Inflammatory macrophage treated with lipopolysaccharide for 1 hour (primary cell): ENCODE measurements around the gene HSP90AA1.
"Not testable (repeated sequence)": the region's sequence is repeated elsewhere in the genome, so short reads cannot be mapped to it uniquely, and the experiment has no call there.

Source experiments
- DNase-seq, 2 donors: peaks; one replicate each; pipeline ENCODE4 v3.0.0-alpha.2; 2020 to 2022

HSP90AA1 gene

DNA sequence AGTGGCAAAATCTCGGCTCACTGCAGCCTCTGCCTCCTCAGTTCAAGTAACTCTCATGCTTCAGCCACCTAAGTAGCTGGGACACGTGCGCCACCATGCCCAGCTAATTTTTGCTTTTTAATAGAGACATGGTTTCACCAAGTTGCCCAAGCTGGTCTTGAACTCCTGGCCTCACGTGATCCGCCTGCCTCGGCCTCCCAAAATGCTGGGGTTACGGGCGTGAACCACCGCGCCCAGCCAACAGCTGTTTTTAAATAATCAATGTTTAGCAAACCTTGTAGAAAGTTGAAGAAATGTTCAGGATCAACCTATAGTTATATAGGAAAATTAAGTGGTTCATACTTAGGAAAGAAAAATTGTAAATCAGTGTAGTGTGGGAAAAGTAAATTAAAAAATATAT is 6.0 kb upstream of the HSP90AA1 start:
- no peak for DNase-seq

DNA sequence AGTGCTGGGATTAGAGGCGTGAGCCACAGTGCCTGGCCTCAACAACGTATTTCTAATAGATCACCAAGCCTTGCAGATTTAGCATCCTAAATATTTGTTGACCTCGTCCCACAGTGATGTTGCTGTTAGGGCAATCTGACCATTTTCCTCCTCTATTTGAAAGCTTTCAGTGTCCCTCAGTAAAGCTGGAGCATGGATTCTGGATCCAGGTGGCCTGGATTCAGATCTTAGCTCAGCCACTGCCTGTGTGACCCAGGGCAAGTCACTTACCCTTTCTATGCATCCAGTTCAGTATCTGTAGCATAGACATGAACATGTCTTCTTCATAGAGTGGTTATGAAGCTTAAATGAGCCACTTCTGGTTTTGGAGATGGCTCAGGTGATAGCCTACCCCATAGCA is 3.9 kb upstream of the HSP90AA1 start:
- DNase-seq: no peak

DNA sequence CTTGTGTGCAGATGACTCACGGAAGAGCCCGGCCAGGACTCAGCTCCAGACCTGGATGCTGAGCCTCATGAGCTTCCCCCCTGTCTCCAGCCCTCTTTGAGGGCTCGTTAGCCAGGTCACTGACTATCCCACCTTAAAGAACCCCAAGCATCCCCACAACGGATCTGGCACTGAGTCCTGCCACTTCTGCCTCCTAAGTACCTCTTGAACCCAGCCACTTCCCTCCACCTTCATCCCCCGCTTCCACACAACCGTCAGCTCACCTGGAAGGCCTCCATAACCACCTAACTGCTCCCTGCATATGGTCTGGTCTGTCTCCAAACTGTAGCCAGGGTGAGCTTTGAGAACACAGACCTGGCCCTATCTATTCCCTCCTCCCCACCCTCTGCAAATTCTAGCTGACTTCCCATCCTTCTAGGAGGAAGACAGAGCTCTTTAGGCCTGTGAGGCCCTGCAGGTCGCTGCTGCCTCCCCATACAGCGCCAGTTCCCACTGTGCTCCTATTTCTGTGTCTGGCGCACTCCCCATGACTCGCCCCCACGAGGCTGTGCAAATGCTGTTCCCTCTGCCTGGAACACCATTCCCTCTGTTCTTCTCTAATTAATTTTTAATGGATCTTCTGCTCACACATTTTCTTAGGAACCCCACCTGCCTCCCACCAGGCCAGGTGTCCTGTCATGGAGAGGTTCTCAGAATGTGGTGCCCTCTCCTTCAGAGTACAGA is 2.9 kb upstream of the HSP90AA1 start:
- DNase-seq: no peak

DNA sequence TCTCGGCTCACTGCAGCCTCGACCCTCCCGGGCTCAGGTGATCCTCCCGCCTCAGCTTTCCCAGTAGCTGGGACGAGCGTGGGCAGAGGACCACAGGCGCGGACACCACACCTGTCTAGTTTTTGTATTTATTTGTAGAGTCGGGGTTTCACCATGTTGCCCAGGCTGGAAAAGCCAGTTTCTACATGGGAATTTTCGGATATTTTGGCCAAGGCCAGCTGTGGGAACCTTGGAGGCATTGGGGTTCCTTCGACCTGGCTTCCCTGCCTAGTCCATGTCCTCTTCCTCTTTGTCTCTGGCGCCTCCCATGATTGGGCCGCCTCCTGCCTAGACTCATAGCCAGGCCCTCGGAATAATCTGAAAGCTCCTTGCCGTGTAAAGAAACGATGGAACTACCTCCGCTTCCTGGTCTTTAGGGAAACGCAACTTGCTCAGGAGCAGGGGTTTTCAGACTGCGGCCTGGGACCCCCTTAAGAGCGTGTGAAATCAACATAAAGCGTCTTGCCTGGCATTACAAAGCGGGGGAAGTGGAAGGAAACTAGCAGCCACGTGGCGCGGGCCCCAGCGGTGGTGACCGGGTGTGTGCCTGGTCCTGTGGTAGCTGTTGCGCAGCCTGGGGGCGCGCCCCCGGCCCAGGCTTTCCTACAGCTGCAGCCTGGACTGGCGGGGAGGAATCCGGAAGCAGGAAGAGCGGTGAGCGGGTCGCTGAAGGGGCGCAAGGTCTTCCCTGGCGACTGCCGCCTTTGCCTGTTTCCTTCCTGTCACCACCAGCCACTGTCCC is 1.4 kb upstream of the HSP90AA1 start:
- DNase-seq: peak; percentile 65 to 81

DNA sequence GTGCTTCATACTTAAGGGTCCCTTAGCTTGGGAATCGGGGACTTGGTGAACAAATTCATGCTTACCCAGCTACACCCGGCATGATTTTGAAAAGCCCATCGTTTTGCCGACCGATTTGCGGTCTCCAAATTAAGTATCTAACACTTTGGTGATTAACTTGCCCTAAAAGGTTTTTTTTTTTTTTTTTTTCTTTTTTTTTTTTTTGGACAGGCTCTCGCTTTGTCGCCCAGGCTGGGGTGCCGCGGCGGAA is 843 bp upstream of the HSP90AA1 start:
- no peak for DNase-seq

DNA sequence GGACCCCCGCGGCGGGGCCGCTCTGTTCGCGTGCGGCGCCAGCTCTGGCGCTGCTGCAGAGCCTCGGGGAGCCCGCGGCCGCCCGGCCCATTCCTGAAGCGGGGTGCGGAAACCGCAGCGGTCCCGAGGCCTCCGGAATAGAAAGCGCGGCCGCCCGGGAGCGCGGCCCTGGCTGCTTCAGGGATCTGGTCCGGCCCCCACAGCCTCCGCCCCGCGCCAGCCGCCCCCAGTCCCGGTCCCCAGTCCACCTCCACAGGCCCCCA is 204 bp downstream of the HSP90AA1 start:
- DNase-seq: no peak

DNA sequence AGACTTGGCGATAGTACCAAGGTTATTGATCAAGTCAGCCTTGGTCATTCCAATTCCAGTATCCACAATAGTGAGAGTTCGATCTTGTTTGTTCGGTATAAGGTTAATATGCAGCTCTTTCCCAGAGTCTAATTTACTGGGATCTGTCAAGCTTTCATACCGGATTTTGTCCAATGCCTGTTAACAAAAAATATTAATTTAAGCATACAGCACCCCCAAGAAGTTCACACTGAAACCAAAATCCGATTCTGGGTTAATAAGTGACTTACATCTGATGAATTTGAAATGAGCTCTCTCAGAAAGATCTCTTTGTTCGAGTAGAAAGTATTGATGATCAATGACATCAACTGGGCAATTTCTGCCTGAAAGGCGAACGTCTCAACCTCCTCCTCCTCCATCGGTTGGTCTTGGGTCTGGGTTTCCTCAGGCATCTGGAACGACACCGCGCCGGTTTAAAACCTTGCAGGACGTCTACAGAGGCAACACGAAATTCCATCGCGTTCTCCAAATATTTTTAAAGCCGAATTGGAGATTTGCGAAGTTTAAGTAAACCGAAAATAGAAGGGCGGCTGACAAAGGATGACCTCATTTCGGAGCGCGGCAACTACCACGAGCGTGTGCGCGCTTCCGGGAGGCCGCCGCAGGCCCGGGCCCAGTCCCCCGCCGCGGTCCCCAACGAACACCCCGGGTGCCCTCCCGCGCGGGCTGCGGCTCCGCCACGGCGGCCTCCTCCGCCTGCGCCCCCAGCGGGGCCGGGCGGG is 716 bp downstream of the HSP90AA1 start:
- peak; percentile 58 to 60 for DNase-seq

DNA sequence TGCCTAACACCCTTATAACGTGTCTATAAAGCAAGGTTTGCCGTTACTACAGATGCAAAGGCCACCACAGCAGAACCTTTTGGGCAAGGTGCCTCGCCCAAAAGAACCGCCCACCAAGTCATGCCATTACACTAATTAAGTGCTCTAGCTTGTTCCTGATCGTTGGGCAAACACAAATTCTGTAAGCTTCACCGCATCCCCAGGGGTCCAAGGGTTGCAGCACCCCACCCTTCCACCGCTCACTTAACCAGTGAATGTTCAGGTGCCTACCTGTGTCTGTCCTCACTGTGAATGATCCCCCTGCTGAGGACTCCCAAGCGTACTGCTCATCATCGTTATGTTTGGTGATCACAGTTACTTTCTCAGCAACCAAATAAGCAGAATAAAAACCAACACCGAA is 1.4 kb downstream of the HSP90AA1 start:
- DNase-seq: no peak

DNA sequence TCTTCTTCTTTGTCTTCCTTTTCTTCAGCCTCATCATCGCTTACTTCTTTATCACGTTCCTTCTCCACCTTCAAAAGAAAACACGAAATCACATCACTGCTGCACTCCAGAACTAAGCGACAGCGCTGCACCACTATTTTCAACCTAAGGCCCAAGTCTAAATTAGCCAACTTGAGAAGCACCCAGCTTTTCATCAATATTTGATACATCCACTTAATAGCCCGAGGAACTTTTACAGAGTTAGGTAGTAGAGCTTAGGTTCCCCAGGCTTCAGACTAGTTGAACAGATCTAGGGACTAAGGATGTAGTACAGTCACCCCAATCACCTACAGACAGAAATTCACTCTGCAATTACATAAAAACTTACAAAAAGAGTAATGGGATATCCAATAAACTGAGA is 1.9 kb downstream of the HSP90AA1 start:
- no peak for DNase-seq

DNA sequence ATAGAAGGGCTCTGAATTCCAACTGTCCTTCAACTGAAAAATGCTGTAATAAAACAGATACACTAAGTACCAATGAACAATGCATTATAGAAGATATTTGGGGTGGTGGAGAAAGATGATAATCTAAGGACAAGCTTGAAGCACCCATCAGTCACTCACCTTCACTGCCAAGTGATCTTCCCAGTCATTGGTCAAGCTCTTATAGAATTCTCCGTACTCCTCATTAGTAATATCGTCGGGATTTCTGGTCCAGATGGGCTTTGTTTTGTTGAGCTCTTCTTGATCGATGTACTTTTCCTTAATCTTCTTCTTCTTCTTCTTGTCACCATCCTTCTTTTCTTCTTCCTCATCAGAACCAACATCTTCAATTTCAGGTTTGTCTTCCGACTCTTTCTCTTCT is 2.3 kb downstream of the HSP90AA1 start:
- not testable (repeated sequence) for DNase-seq

DNA sequence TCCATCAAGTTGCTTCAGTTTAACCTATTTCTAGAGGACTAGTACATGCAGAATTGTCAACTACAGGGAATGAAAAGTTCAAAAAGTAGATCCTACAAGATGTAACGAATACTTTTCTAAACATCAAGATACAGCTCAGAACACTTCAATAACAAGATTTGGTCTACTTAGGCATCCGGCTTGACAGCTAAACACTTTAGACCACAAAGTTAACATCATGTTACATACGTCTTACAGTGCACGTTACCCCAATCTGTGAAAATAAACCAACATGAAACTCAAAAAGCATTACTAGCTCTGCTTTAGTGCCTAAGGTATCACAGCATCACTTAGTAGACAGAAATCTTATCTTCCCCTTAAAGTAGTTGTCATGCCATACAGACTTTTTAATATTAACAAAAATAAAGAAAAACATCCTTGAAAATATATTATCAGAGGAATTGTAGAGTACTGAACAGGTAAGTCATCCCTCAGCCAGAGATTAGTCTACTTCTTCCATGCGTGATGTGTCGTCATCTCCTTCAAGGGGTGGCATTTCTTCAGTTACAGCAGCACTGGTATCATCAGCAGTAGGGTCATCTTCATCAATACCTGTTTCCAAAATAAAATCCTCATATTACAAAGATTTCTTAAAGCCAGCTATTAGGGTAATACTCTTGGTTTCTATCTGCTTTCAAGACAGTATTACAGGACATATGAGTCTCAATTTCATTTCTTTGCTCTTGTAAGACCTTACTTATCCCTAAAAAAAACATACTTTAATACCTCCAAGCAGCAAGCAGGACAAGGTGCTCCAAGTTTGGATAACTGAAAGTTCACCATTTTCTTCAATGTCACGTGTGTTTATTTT is 5.4 kb downstream of the HSP90AA1 start:
- no peak for DNase-seq

DNA sequence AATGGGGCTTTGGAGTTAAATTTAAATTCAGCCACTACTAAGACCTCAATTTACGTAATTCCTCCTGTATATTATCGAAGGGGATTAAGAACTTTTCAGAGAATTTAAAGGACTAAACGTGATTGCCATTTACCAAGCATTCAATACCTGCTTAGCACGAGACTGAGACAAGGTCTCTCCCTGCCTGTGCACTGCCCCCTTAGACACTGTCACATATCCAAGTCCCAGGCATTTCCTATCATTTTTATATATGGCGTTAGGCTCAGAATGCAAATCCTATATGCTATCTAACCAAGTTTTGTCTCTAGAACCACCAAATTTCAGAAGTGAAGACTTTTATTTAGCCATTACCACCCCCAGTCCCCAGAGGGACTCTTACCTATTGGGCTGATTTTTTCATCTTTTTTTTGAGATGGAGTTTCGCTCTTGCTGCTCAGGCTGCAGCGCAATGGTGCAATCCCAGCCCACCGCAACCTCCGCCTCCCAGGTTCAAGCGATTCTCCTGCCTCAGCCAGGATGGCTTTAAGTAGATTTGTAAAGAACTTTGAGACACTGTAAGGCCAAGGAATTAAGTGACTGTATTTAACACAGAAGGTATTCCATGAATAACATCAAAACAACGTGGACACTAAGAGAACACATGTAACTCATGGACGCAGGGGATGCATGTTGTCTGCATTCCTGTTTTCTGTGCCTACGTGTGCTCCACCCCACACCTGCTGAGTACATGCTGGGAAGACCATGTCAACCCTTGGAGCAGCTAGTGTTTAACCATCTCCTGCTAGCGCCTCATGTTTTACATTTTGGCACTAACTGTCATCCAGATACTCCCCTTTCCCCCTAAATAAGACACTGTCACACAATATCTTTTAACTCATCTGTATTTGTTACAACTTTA is 6.4 kb downstream of the HSP90AA1 start:
- DNase-seq: no peak

DNA sequence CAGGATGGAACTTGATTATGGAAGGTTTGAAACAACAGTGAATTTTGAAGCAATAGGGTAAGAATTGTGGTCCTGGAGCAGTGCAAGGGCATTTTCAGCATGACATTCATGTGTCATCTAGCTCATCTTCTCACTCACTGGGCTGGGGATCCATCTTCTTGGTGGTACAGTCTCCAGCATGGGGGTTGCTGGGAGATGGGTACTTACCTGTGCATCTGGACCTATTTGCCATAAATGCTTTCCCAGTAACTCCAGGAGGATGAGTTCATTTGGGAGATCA is 7.2 kb downstream of the HSP90AA1 start:
- DNase-seq: no peak

DNA sequence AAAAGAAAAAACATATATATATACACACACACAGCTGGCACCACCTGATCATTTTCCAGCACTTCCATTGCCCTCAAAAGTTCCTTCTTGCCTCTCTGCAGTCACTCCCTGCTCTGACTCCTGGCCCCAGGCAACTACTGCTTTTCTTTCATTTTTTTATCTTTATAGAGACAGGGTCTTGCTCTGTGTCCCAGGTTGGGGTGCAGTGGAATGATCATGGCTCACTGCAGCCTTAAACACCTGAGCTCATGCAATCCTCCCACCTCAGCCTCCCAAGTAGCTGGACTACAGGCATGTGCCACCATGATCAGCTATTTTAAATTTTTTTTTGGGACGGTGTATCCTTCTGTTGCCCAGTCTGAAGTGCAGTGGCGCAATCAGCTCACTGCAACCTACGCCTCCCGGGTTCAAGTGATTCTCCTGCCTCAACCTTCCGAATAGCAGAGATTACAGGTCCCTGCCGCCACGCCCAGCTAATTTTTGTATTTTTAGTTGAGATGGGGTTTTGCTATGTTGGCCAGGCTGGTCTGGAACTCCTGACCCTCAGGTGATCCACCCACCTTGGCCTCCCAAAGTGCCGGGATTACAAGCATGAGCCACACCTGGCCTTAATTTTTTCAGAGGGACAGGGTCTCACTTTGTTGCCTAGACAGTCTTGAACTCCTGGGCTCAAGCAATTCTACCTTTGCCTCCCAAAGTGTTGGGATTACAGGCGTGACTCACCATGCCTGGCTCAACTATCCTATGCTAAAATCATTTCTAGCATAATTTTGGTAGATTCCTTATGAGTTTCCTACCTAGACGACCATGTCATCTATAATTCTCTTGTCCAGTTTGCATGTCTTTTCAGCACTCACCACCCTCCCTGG is 7.8 kb downstream of the HSP90AA1 start:
- DNase-seq: no peak

DNA sequence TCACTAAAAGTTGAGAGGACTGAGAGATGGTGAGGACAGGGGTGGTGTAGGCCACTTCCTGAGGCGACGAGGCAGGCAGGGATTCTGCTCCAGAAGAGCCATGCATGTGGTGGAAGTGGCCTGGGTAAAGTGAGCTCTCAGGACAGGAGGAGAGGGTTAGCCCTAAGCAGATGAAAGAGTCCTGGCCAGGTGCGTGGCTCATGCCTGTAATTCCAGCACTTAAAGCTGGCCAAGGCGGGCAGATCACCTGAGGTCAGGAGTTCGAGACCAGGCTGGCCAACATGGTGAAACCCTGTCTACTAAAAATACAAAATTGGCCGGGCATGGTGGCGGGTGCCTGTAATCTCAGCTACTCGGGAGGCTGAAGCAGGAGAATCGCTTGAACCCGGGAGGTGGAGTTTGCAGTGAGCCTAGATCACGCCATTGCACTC is 8.5 kb downstream of the HSP90AA1 start:
- not testable (repeated sequence) for DNase-seq

DNA sequence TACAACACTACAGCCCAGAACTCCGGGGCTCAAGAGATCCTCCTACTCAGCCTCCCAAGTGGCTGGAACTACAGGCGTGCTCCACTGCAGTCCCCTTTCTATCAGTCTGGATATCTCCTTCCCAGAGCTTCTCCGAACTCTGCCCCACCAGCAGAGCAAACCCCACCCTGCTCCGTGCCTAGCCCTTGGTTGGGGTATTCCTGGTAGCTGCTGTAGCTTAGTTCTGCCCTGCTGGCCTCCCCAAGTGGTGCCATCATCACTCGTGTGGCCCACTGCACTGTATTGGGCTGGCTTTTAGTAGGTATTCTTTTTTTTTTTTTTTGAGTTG is 9.5 kb downstream of the HSP90AA1 start:
- no peak for DNase-seq

DNA sequence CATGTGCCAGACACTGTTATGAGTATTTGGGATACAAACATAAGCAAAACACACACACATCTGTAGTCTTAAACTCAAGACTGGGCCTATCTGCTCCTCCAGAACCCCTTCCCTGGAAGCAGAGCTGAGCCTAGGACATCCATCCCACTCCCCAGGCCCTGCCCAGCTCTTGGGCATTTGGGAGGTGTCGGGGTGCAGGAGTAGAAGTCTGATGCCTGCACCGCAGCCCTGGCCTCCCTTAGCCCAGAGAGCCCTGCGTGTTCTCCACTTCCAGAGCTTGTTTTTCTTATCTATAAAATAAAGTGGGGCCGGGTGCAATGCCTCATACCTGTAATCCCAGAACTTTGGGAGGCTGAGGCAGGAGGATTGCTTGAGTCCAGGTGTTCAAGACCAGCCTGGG is 11.7 kb downstream of the HSP90AA1 start:
- no peak for DNase-seq

DNA sequence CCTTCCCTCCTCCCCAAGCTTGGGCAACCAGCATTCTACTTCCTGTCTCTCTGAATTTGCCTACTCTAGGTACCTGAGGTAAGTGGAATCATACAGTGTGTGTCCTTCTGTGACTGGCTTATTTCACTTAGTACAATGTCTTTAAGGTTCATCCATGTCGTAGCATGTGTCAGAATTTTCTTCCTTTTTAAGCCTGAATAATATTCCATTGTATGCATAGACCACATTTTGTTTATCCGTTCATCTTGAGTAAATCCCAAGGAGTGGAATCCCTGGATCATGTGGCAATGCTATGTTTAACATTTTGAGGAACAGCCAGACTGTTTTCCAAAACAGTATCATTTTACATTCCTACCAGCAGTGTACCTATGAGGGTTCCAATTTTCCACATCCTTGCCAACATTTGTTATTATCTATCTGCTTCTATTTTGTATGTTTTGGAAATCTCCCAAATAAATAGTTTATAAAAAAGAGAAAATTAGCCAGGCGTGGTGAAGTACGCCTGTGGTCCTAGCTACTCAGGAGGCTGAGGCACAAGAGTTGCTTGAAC is 12.4 kb downstream of the HSP90AA1 start:
- DNase-seq: no peak

DNA sequence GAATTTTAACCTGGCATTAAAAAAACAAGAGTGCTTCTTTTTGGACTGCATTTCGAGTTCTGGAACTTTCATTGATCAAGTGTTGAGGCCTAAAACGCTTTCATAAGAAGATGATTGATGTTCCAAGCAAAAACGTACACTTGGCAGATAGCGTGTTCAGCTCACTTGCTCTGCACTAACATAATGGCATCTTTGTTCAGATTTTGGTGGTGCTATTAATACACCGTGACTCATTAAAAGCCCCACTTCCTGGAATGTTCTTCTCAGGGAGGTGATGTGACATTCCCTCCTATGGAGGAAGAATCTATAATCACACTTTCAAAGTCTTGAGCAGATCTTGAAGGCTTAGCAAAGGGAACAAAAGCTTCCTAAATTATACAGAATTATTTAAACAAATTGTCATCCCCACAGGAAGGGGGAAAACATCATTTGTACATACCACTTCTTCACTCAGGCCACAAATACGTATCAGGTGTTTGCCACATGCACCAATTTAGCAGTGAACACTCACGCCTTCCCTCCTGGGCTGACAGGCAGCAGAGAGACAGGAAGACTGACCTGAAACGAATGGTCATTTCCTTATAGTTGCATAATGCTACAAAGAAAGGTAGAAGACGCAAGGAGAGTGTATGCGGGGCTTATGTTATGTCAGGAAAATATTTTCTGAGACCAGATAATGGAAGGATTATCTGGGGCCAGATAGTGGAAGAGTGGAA is 15.4 kb downstream of the HSP90AA1 start:
- no peak for DNase-seq

DNA sequence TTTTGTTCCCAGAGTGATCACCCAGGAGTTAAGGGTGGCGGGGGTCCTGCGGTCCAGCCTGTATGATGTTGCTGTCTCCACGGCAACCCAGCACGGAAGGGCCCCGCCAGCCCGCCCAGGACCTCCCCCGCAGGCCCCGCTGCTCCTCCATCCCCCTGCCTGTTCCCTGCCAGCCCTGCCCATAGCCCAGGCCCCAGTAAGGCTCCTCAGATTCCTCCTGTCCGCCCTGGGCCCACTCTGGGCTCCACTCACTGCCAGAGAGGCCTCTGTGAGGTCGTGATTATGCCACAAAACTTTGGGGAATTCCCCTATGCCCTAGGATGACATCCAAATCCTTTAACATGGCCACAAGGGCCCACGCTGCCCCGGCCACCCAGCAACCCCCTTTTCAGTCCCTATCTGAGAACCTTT is 20.8 kb downstream of the HSP90AA1 start:
- peak; percentile 22 to 40 for DNase-seq

DNA sequence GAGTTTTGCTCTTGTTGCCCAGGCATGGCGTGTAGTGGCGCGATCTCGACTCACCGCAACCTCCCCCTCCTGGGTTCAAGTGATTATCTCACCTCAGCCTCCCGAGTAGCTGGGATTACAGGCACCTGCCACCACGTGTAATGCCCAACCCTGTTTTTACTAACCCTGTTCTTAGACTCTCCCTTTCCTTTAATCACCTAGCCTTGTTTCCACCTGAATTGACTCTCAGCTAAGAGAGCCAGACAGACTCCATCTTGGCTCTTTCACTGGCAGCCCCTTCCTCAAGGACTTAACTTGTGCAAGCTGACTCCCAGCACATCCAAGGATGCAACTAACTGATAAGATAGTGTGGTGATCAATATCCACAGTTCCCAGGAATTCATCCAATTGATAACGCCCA is 22.3 kb downstream of the HSP90AA1 start:
- DNase-seq: not testable (repeated sequence)
